MCF 10A (cell line): ENCODE data around the gene DYNC1H1. TPM values are rescaled to one million over a fixed set of nuclear protein-coding genes. Genes with fewer than 3 reads are reported as not detected.

Source experiments
- BruUV-seq: library from RNA; stranded (reverse); fragments of 400-500 nt; replicated peaks from 2 replicates; lab custom pipeline; 2021; lab: Mats Ljungman, UMichigan
- CTCF ChIA-PET: fragments of 300-600 bp; sonication (Branson Sonifier 250); formaldehyde crosslinking; extraction: SDS; loops from one replicate; lab custom pipeline; 2021; ENCODE audit warnings: antibody characterized with exemption, inconsistent platforms; lab: Yijun Ruan, JAX
- POLR2A ChIA-PET: fragments of 300-600, 350-650 bp; sonication (Branson Sonifier 250); formaldehyde crosslinking; extraction: SDS; loops from one replicate; lab custom pipeline; 2020; ENCODE audit warnings: antibody characterized with exemption, inconsistent platforms; lab: Yijun Ruan, JAX
- DNase-seq: peaks from one replicate; pipeline ENCODE4 v3.0.0-alpha.2; 2018; ENCODE audit not compliant: unreplicated experiment
- H3K27ac Mint-ChIP-seq: one replicate; pipeline ENCODE4 v1.8.0; 2022; ENCODE audit warnings: mild to moderate bottlenecking, low read depth, mixed read lengths; ENCODE audit not compliant: unreplicated experiment
- H3K27me3 Mint-ChIP-seq: one replicate; pipeline ENCODE4 v1.8.0; 2022; ENCODE audit warnings: mixed read lengths; ENCODE audit not compliant: insufficient read depth, unreplicated experiment
- H3K36me3 Mint-ChIP-seq: one replicate; pipeline ENCODE4 v1.8.0; 2022; ENCODE audit warnings: mild to moderate bottlenecking, moderate library complexity, mixed read lengths; ENCODE audit not compliant: insufficient read depth, unreplicated experiment
- H3K4me1 Mint-ChIP-seq: one replicate; pipeline ENCODE4 v1.8.0; 2022; ENCODE audit warnings: mixed read lengths; ENCODE audit not compliant: insufficient read depth, unreplicated experiment
- H3K4me3 Mint-ChIP-seq: one replicate; pipeline ENCODE4 v1.8.0; 2022; ENCODE audit warnings: mild to moderate bottlenecking, moderate library complexity, mixed read lengths; ENCODE audit not compliant: unreplicated experiment
- H3K9me3 Mint-ChIP-seq: one replicate; pipeline ENCODE4 v1.8.0; 2022; ENCODE audit warnings: mixed read lengths; ENCODE audit not compliant: unreplicated experiment
- intact Hi-C: fragments of 100-400 bp; cut with micrococcal nuclease; formaldehyde crosslinking; loops from 2 replicates; pipeline ENCODE4 v1.14.1; 2022
- total RNA-seq: library from RNA; stranded (reverse); gene quantifications from 2 replicates; pipeline ENCODE4 v1.2.3, GENCODE V29; 2022
- TF ChIP-seq, protein P1 (sequence below): fragments of 200-600 bp; IDR thresholded peaks from one replicate; pipeline ENCODE4 v1.8.0; 2022; ENCODE audit warnings: antibody characterized with exemption, mild to moderate bottlenecking; ENCODE audit not compliant: unreplicated experiment

The DYNC1H1 gene
- total RNA-seq, 1 experiment from 2014 or later = 704 TPM

GRCh38 chr14:101963052-101963451, 1.3 kb upstream of the DYNC1H1 start:
- no peak for DNase-seq
- BruUV-seq = no TSS peak
- Mint-ChIP-seq H3K27me3 (no peaks in the 10 kb centered on the region), H3K9me3 (no peaks in the 10 kb centered on the region), H3K4me3 (no peak overlapping the region), H3K27ac (peak overlapping the region; percentile 51), H3K4me1 (peaks cover 40% of the 10 kb centered on the region), H3K36me3 (peaks cover 9% of the 10 kb centered on the region)
- intact Hi-C loops = loop anchor here (5.0 kb wide), 2 partner anchors 94 to 354 kb away; partner anchors contain the start of gene ZNF839
- TF ChIP-seq, protein P1, sequence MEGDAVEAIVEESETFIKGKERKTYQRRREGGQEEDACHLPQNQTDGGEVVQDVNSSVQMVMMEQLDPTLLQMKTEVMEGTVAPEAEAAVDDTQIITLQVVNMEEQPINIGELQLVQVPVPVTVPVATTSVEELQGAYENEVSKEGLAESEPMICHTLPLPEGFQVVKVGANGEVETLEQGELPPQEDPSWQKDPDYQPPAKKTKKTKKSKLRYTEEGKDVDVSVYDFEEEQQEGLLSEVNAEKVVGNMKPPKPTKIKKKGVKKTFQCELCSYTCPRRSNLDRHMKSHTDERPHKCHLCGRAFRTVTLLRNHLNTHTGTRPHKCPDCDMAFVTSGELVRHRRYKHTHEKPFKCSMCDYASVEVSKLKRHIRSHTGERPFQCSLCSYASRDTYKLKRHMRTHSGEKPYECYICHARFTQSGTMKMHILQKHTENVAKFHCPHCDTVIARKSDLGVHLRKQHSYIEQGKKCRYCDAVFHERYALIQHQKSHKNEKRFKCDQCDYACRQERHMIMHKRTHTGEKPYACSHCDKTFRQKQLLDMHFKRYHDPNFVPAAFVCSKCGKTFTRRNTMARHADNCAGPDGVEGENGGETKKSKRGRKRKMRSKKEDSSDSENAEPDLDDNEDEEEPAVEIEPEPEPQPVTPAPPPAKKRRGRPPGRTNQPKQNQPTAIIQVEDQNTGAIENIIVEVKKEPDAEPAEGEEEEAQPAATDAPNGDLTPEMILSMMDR = no peak
- ChIA-PET POLR2A (interaction anchor here (1.6 to 3.1 kb wide), 4 partner anchors 10 to 153 kb away, joined by 5 to 34 read pairs (median 15); no protein-coding TSS in a partner anchor), CTCF (interaction anchor here (0.7 to 4.1 kb wide), 3 partner anchors 8 to 134 kb away, joined by 3 to 39 read pairs (median 7); no protein-coding TSS in a partner anchor)

DNA sequence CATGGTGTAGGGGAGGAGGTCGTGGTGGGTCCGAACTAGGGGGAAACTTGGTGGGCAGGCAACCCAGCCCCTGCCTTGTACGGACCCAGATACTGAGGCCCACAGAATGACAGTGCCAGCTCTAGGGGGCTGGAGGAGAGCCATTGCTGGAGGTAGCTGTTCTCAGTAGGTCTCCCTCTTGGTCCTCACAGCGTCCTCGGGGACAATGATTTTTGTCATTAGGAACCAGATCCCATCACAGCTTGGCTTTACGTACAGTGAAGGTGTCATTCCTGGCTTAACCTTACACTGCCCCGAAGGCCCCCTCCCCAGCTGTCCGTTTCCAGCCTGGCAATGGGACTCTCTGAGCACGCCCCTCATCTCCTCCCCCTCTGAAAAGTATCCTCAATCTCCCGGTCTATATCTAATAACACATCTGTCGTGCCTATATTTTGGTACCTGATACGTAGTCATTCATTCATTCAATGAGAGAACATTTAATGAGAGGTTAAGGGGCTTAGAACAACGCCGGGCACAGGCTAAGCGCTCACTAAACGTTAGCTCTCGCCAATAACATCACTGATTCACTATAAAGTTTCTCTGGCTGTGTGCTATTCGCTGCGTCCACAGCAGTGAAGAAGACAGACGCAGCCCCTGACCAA, 597 bp upstream of the DYNC1H1 start:
- no peak for DNase-seq
- intact Hi-C loops = loop anchor here (1.0 to 5.0 kb wide), 4 partner anchors 9 to 354 kb away; partner anchors contain the start of gene ZNF839
- Mint-ChIP-seq H3K27ac (peak overlapping the region; percentile 74), H3K4me1 (peaks cover 39% of the 10 kb centered on the region), H3K36me3 (peaks cover 14% of the 10 kb centered on the region), H3K4me3 (peak overlapping the region; percentile 83), H3K27me3 (no peaks in the 10 kb centered on the region), H3K9me3 (no peaks in the 10 kb centered on the region)
- no TSS peak for BruUV-seq
- ChIA-PET CTCF (interaction anchor here (0.8 to 4.1 kb wide), 2 partner anchors 44 to 134 kb away, joined by 7 to 39 read pairs; no protein-coding TSS in a partner anchor), POLR2A (interaction anchor here (0.7 to 3.1 kb wide), 9 partner anchors 10 to 354 kb away, joined by 3 to 34 read pairs (median 10); no protein-coding TSS in a partner anchor)
- TF ChIP-seq, protein P1 = no peak

- no TSS peak for BruUV-seq
- intact Hi-C loops = loop anchor here (2.0 kb wide), 1 partner anchor 64 kb away; no protein-coding TSS in a partner anchor
- H3K36me3 Mint-ChIP-seq = peaks cover 22% of the 10 kb centered on the region
- CTCF ChIA-PET = interaction anchor here (1.2 to 1.4 kb wide), 3 partner anchors 13 to 349 kb away, joined by 3 to 4 read pairs (median 3); no protein-coding TSS in a partner anchor
- H3K4me1 Mint-ChIP-seq = peaks cover 39% of the 10 kb centered on the region
- peak overlapping the region; percentile 74 for H3K27ac Mint-ChIP-seq
- peak overlapping the region; percentile 83 for H3K4me3 Mint-ChIP-seq
- TF ChIP-seq, protein P1 = no peak
- peak; percentile 64 for DNase-seq
- POLR2A ChIA-PET = interaction anchor here (0.6 to 4.0 kb wide), 18 partner anchors 8 to 1584 kb away, joined by 3 to 34 read pairs (median 4); partner anchors contain the start of gene PPP2R5C
- no peaks in the 10 kb centered on the region for H3K9me3 Mint-ChIP-seq
- H3K27me3 Mint-ChIP-seq = no peaks in the 10 kb centered on the region
Measured at GRCh38 chr14:101965181-101965544, 790 bp downstream of the DYNC1H1 start.
